Subcutaneous adipose tissue (tissue), 4 donors: Measurements from ENCODE around the gene KAT14. TPM values are rescaled to one million over a fixed set of nuclear protein-coding genes. Genes with fewer than 3 reads are reported as not detected.

ENCODE experiments used
- CTCF ChIP-seq: fragments of 450-650 bp; IDR thresholded peaks from one replicate; pipeline ENCODE4 v1.5.1; 2016; ENCODE audit warnings: low read depth, mild to moderate bottlenecking, control low read depth, antibody characterized with exemption, moderate library complexity
- small RNA-seq: library from RNA; depleted of rRNA; stranded (forward); fragments of <200 nt; gene quantifications from one replicate; pipeline ENCODE3, GENCODE V24; 2016
- total RNA-seq, 4 donors: library from RNA; depleted of rRNA; stranded (reverse); fragments of >200 nt; gene quantifications; one replicate each; pipeline ENCODE4 v1.1.0, GENCODE V29; 2016

The KAT14 gene
- total RNA-seq, 4 donors from 2014 or later: 10.0 to 17.3 (median 12.4) TPM

GRCh38 chr20:18215566-18215965, 77.9 kb downstream of the KAT14 start:
- no peak for TF ChIP-seq CTCF

GRCh38 chr20:18218280-18218679, 80.6 kb downstream of the KAT14 start:
- TF ChIP-seq CTCF: no peak

GRCh38 chr20:18223409-18223808, 85.7 kb downstream of the KAT14 start:
- no peak for TF ChIP-seq CTCF

GRCh38 chr20:18224968-18225568, 87.4 kb downstream of the KAT14 start:
- TF ChIP-seq CTCF: no peak

- no peak for TF ChIP-seq CTCF
Observed at GRCh38 chr20:18225632-18226031, 88.0 kb downstream of the KAT14 start.

GRCh38 chr20:18233408-18233943, 95.8 kb downstream of the KAT14 start:
- TF ChIP-seq CTCF: no peak

Small RNA genes lying within 50 kb of the gene (small RNA-seq; reads per million reads assigned to genes)
- gene RF00019: 0.49 reads per million
- not detected for gene RNU7-137P

Other genes starting within 250 kb of the KAT14 start
- 100 to 1,000 TPM; 114 to 169 (median 139) TPM for gene SNX5, start 169.1 kb upstream of the KAT14 start, total RNA-seq
- gene MGME1, start 168.8 kb upstream of the KAT14 start, total RNA-seq: 10 to 100 TPM in 3 of 4 donors, 1 to 10 TPM in 1; 7.8 to 23.0 (median 14.9) TPM
- not detected for gene OVOL2, start 79.9 kb upstream of the KAT14 start, total RNA-seq
- gene PET117, start within 50 bp of the KAT14 start, total RNA-seq: 10 to 100 TPM in 1 of 4 donors, 1 to 10 TPM in 3; 8.2 to 13.0 (median 9.5) TPM
- 10 to 100 TPM in 3 of 4 donors, 1 to 10 TPM in 1; 5.9 to 18.9 (median 16.8) TPM for gene ZNF133, start 150.7 kb downstream of the KAT14 start, total RNA-seq